ENCODE results near the gene ARHGEF1. TPM values are rescaled to one million over a fixed set of nuclear protein-coding genes. Genes with fewer than 3 reads are reported as not detected.

The ARHGEF1 gene
- total RNA-seq, 2 donors from 2014 or later: 75.3 to 104 TPM

GRCh38 chr19:41903193-41903953, 20.4 kb downstream of the ARHGEF1 start:
- Histone ChIP-seq H3K9me3 (no peaks in the 10 kb centered on the region), H3K27me3 (replicated peaks; ENCODE audit: insufficient read depth) (no peaks in the 10 kb centered on the region), H3K4me3 (no peak overlapping the region), H3K36me3 (peaks cover 58% of the 10 kb centered on the region), H3K27ac (no peak overlapping the region), H3K4me1 (ENCODE audit: control insufficient read depth in 1 of 2, low read depth in 2 of 2) (no peaks in the 10 kb centered on the region)
- DNase-seq (ENCODE audit: low spot score) (no peak), ATAC-seq (ENCODE audit: insufficient number of reproducible peaks, low FRiP score, low read depth) (no peak)
- TF ChIP-seq CTCF (IDR thresholded peaks at IDR 0.05): no peak

GRCh38 chr19:41904118-41904870, 21.3 kb downstream of the ARHGEF1 start:
- peaks cover 52% of the 10 kb centered on the region for H3K36me3 ChIP-seq

GRCh38 chr19:41905273-41906002, 22.5 kb downstream of the ARHGEF1 start:
- peaks cover 49% of the 10 kb centered on the region for H3K36me3 ChIP-seq
- no peak for DNase-seq (ENCODE audit: low spot score)

More at GRCh38 chr19:41904118-41904870, 21.3 kb downstream of the ARHGEF1 start:
- Histone ChIP-seq H3K27me3 (replicated peaks; ENCODE audit: insufficient read depth) (no peaks in the 10 kb centered on the region), H3K4me1 (ENCODE audit: control insufficient read depth in 1 of 2, low read depth in 2 of 2) (no peaks in the 10 kb centered on the region), H3K4me3 (no peak overlapping the region), H3K27ac (no peak overlapping the region), H3K9me3 (no peaks in the 10 kb centered on the region)
- no peak for TF ChIP-seq CTCF (IDR thresholded peaks at IDR 0.05)
- ATAC-seq (ENCODE audit: insufficient number of reproducible peaks, low FRiP score, low read depth) (no peak), DNase-seq (ENCODE audit: low spot score) (no peak)

GRCh38 chr19:41906271-41906670, 23.3 kb downstream of the ARHGEF1 start:
- TF ChIP-seq CTCF (IDR thresholded peaks at IDR 0.05): no peak
- Histone ChIP-seq H3K36me3 (peaks cover 44% of the 10 kb centered on the region), H3K4me1 (ENCODE audit: control insufficient read depth in 1 of 2, low read depth in 2 of 2) (no peaks in the 10 kb centered on the region), H3K27me3 (replicated peaks; ENCODE audit: insufficient read depth) (no peaks in the 10 kb centered on the region), H3K27ac (no peak overlapping the region), H3K4me3 (no peak overlapping the region), H3K9me3 (no peaks in the 10 kb centered on the region)
- ATAC-seq (ENCODE audit: insufficient number of reproducible peaks, low FRiP score, low read depth): no peak
- no peak for DNase-seq (ENCODE audit: low spot score)

More at GRCh38 chr19:41905273-41906002, 22.5 kb downstream of the ARHGEF1 start:
- TF ChIP-seq CTCF (IDR thresholded peaks at IDR 0.05): no peak
- Histone ChIP-seq H3K27me3 (replicated peaks; ENCODE audit: insufficient read depth) (no peaks in the 10 kb centered on the region), H3K9me3 (no peaks in the 10 kb centered on the region), H3K4me3 (no peak overlapping the region), H3K4me1 (ENCODE audit: control insufficient read depth in 1 of 2, low read depth in 2 of 2) (no peaks in the 10 kb centered on the region), H3K27ac (no peak overlapping the region)
- ATAC-seq (ENCODE audit: insufficient number of reproducible peaks, low FRiP score, low read depth): no peak
